Measurements from ENCODE around the gene PTTG2.

The PTTG2 gene

DNA sequence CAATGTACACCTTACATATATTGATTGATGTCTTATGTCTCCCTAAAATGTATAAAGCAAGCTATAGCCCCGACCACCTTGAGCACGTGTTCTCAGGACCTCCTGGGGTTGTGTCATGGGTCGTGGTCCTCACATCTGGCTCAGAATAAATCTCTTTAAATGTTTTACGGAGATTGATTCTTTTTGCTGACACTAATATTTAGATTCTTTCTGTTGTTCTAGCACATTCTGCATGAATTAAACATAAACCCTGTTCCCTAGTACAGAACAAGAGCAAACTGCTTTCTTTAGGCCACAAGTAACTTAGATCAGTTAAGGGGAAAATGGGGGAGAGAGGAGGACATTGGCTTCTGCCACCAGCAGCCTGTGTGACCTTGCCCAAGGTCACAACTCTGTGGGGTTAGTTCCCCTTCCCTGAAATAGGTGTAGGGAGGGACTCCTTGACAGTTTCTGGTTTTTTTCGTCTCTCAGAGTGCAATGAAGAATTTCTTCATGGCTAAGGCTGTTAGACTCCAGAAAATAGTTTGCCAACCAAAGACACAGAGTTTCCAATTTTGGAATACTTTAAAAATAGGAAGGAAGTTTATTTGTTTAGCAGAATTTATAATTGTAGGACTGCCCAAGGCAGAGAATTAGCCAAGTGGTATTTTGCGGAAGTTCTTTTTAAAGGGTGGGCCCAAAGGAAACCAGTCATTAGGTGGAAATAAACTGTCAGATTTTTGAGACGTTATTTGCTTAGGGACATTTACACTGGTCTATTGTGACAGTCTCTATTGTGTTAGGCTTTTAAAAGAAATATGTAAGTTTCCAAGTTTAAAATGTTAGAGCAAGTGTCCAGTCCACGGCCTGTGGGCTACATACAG lies 29.4 kb downstream of the PTTG2 start:
- DNase-seq, result no peak

DNA sequence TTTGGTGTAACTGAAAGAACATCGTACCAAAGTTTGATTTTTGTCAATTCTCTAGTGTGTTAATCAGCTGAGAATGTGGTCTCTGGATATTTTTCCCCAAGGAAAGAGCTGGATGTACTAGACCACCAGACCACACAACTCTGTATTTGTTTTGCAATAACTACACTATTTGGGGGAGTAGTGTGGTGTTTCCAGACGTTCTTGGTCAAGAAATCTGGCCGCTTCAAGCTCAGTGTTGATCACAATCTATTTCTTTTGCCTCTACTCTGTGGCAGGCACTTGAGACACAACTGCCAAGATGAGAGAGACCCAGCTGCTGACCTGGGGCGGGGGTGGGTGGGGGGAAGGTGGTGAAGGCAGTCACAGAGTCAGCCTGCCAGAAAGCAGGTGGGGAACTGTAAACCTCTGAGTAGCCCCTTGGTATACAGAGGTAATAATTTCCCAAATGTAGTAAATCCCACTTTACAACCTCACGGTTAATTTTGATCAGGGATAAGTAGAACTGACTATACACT lies 30.6 kb downstream of the PTTG2 start:
- DNase-seq, result no peak

DNA sequence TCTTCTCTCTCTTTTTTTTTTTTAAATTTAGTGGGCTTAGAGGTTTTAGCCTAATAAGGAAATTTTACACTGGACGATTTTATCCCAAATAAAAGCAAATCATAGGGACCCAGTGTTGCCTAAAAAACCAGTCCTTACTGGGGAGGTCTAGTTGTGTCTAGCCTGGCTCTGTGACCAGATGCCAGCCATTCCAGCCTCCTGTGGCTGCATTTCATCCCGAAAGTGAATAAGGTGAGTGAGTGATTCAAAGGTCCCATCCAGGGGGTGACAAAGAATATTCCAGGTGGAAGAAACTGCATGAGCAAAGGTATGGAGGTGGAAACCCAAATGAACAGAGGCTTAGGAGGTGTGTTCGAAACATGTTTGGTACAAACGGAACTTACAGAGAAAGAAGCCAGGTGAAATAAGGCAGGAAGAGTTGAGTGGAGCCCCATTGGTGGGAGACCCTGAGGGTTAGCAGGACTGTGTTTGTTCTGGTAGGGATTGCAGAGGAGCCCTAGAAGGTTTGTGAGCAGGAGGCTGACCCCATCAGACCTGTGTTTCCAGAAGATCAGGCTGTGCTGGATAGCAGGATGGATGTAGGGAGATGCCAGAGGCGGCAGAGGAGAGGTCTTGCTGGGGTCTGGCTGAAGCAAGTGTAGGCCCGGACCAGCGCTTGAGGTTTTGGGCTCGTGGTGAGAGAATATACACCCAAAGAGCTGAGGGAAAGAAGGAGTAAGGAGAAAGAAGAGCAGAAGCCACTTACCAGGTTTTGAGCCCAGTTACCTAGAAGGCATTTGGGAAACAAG lies 31.6 kb downstream of the PTTG2 start:
- DNase-seq, result no peak

GRCh38 chr4:37993806-37994205 lies 33.6 kb downstream of the PTTG2 start:
- DNase-seq, result no peak

GRCh38 chr4:37994569-37994968 lies 34.4 kb downstream of the PTTG2 start:
- DNase-seq, result no peak

GRCh38 chr4:37995299-37995821 lies 35.2 kb downstream of the PTTG2 start:
- no peak for DNase-seq

DNA sequence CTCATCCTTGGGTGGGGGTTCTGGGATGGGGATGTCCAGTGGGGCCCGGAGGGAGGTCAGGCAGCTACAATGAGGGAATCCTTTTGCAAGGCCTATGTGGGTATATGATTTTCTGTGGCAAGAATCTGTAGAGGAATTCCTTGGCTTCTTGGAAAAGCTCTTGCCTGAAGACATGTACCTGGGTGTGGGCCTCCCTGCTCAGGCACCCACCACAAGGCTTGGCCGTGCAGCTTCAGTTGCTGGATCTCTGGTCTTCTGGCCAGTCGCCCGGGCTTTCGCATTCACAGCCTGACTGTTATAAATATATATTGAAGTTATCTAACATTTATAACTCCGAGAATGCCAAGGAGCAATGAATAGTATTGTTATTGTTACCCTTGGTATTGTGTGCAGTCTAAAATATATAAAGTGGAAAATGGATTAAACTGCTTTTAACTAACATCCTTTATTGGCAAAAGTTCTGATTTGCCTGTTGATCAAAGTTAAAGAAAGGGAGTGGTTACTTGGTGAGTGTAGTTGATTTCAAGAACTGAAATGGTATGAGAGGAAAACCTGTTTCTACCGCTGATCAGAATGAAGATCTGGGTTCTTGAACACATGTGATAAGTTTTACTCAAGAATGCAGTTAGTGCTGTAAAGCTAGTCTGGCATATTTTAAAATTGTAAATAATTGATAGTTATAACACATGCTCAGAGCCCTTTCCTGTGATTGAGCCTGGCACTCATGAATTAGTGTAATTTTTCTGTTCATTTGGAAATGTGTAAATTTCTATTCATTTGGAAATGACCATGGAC lies 36.0 kb downstream of the PTTG2 start:
- no peak for DNase-seq

GRCh38 chr4:37998226-37998625 lies 38.0 kb downstream of the PTTG2 start:
- DNase-seq, result no peak

DNA sequence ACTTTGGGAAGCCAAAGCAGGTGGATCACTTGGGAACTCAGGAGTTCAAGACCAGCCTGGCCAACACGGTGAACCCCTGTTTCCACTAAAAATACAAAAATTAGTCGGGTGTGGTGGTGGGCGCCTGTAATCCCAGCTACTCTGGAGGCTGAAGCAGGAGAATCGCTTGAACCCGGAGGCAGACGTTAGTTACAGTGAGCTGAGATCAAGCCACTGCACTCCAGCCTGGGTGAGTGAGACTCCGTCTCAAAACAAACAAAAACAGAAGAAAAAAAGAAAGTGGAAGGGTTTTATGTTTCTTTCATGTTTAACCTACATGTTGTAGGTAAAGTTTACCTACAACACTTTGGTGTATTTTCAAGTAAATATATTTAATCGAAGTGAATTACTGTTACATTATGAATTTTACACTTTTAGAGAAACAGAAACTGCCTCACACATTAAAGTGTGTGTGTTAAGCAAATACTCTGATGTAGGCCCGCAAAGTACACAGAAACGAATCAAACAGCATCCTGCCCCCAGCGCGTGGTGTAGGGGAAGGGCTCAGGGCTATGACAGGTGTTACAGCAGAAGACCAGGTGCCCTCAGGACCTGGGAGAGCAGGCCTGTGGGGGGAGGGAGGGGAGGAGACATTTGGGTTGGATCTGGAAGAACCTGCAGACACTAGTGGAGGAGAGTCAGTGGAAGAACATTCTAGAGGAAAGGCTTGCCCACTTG lies 39.0 kb downstream of the PTTG2 start:
- DNase-seq, result no peak

GRCh38 chr4:37999965-38000364 lies 39.8 kb downstream of the PTTG2 start:
- DNase-seq, result no peak

DNA sequence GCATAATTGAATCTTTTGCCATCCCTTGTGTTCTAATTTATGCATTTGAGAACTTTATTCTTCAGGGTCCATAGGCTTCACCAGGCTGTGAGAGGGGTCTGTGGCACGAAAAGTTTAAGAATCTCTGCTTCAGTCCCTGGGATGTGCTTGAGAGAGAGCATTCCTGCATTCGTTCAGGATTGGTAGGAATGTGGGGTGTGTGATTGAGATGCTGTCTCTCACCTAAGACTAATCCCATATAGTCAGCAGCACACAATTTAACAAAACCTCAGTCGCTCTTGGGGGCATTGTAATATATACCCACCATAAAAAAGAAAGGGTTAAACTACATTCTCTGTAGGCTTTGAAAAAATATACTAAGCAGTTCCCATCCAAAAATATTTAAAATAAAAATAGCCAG lies 41.7 kb downstream of the PTTG2 start:
- no peak for DNase-seq

DNA sequence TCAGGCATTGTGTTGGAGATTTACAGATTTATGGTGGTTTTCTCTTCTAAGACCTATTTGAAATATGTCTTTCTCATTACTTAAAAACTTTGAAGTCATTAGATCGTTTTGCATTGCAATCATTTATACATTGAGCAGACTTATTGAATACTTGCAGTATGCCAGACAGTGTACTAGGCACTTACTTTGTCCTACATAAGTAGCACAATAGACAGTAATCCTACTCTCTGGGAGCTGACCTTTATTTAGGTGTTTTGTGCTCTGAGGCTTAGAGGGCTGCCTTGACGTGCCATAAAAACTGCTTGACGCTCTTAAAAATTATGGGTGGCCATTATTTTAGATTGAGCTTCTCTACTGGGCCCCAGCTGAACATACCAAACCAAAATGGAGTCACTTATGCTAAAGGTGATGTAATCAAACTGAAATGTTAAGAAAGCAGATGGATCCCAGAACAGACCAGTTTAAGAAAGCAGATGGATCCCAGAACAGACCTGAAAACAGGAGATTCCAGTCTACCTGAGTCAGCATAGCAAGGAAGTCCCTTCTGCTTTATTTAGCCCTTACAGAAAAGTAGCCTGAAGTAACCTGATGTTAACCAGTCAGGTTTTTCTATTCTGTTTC lies 42.4 kb downstream of the PTTG2 start:
- no peak for DNase-seq

GRCh38 chr4:38003102-38003501 lies 42.9 kb downstream of the PTTG2 start:
- no peak for DNase-seq

- no peak for DNase-seq
Measured at GRCh38 chr4:38003628-38004027, 43.4 kb downstream of the PTTG2 start.

- DNase-seq, result no peak
Measured at GRCh38 chr4:38004062-38004461, 43.9 kb downstream of the PTTG2 start.

- no peak for DNase-seq
Measured at GRCh38 chr4:38004887-38005286, 44.7 kb downstream of the PTTG2 start.

- no peak for DNase-seq
Measured at GRCh38 chr4:38005637-38006036, 45.4 kb downstream of the PTTG2 start.

DNA sequence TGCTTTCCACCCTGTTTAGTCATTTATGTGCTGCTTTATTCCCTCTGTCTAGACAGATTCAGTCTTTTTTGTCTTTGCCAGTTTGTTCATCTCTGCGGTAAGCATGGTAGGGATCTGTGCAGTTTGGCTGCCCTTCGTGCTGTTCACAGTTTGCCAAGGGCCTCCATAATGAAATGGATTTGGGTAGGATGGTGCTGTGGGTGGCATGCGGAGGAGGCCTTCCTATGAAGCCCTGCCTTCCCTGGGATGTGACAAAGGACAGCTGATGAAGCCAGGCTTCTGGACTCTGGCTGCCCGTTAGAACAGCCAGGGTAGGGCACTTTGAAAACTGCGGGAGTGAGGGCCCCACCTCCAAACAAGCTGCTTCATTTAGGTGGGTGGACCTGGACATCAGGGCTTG lies 47.4 kb downstream of the PTTG2 start:
- no peak for DNase-seq

DNA sequence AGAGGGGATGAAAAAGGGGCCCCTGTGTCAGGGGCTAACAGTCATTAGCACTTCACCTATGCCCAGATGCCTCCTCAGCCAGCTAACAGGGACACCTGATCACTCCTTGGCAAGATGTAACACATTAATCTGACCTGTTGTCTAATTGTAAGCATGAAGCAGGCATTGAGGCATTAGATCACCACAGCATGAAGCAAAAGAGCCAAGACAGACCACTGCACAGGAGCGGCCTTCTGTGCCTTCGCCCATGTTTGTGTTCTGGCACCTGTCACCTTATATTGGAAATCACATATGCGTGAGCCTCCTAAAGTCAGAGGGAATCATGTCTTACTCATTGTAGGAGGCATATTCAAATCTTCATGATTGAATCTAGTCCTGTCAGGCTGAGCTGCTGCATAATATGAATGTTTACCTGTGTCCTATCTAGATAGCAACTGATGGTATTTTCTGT lies 48.4 kb downstream of the PTTG2 start:
- no peak for DNase-seq

DNA sequence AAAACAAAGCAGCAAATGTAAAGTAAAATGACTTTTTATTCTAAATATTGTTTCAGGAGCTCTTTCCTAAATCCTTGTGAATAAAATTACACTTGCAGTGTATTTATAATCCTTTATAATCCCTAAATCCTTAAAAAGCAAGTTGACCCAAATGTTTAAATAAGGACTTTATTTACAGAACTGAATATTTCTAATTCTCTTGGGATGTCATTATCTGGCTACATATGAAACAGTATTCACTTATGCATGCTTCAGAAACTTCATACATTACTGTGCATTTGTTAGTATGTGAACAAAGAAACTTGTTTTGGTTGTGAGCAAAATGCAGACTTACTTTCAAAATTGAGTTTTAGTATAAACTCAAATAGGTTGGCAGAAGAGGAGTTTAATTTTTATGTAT lies 49.2 kb downstream of the PTTG2 start:
- no peak for DNase-seq

GRCh38 chr4:38009949-38010348 lies 49.8 kb downstream of the PTTG2 start:
- DNase-seq, result no peak
